Small intestine (tissue), 7 donors: ENCODE results near the gene FBXL14. TPM values are rescaled to one million over a fixed set of nuclear protein-coding genes. Genes with fewer than 3 reads are reported as not detected.

ENCODE experiments used
- DNase-seq, 2 donors: peaks; one replicate each; pipeline versions ENCODE4 v3.0.0 to v3.0.0-alpha.2; 2013
- FAIRE-seq: peaks from 2 replicates; lab custom pipeline; 2012; peaks lifted over from hg19 to GRCh38; lab: Jason Lieb, UNC
- H3K27ac ChIP-seq, 3 donors: one replicate each; pipeline ENCODE4 v1.5.1; 2013; ENCODE audit warnings: low read length in 2 of 3, mild to moderate bottlenecking in 2 of 3, control low read depth in 1 of 3, inconsistent platforms in 1 of 3, low read depth in 1 of 3, moderate library complexity in 1 of 3
- H3K27me3 ChIP-seq, 3 donors: one replicate each; pipeline ENCODE4 v1.6.1; 2013; ENCODE audit warnings: low read length in 3 of 3, inconsistent platforms in 1 of 3; ENCODE audit not compliant: control insufficient read depth in 3 of 3, insufficient read depth in 3 of 3
- H3K36me3 ChIP-seq, 3 donors: one replicate each; pipeline ENCODE4 v1.6.1; 2013; ENCODE audit warnings: low read length in 3 of 3, inconsistent platforms in 1 of 3, low read depth in 1 of 3, mild to moderate bottlenecking in 1 of 3, moderate library complexity in 1 of 3; ENCODE audit not compliant: control insufficient read depth in 3 of 3, insufficient read depth in 2 of 3
- H3K4me1 ChIP-seq, 3 donors: one replicate each; pipeline ENCODE4 v1.6.1; 2013; ENCODE audit warnings: low read length in 2 of 3, inconsistent platforms in 1 of 3, low read depth in 1 of 3, mild to moderate bottlenecking in 1 of 3, moderate library complexity in 1 of 3; ENCODE audit not compliant: control insufficient read depth in 3 of 3, insufficient read depth in 2 of 3
- H3K4me3 ChIP-seq, 3 donors: one replicate each; pipeline ENCODE4 v1.5.1; 2013; ENCODE audit warnings: low read length in 3 of 3, control low read depth in 1 of 3, inconsistent platforms in 1 of 3, low read depth in 1 of 3, mild to moderate bottlenecking in 1 of 3, moderate library complexity in 1 of 3
- H3K9me3 ChIP-seq, 2 donors: one replicate each; pipeline ENCODE4 v1.6.1; 2013; ENCODE audit warnings: low read depth in 1 of 2, low read length in 1 of 2; ENCODE audit not compliant: control insufficient read depth in 2 of 2, insufficient read depth in 1 of 2
- WGBS, 3 donors: extraction: QIAGEN DNeasy Blood & Tissue Kit; methylation state at CpG; one replicate each; pipeline ENCODE4 v1.1.7; 2013; 5-methylcytosine and 5-hydroxymethylcytosine counted together
- polyA plus RNA-seq, 4 donors: library from polyadenylated mRNA; stranded (reverse) in 3 of 4; unstranded in 1 of 4; fragments of 200-250 nt in 3 of 4; fragments of 120-200 nt in 1 of 4; gene quantifications; one replicate each; pipeline versions ENCODE4 v1.2.1 to v1.2.3, GENCODE V29; 2013
- donor health status: healthy with polysubstance abuse.
- donor health status: control.
- donor health status: control.
- donor health status: Bipolar disorder and iron deficiency.
- donor health status: healthy.

Gene FBXL14
- polyA plus RNA-seq, 4 donors, result 3.5 to 15.7 (median 8.9) TPM

DNA sequence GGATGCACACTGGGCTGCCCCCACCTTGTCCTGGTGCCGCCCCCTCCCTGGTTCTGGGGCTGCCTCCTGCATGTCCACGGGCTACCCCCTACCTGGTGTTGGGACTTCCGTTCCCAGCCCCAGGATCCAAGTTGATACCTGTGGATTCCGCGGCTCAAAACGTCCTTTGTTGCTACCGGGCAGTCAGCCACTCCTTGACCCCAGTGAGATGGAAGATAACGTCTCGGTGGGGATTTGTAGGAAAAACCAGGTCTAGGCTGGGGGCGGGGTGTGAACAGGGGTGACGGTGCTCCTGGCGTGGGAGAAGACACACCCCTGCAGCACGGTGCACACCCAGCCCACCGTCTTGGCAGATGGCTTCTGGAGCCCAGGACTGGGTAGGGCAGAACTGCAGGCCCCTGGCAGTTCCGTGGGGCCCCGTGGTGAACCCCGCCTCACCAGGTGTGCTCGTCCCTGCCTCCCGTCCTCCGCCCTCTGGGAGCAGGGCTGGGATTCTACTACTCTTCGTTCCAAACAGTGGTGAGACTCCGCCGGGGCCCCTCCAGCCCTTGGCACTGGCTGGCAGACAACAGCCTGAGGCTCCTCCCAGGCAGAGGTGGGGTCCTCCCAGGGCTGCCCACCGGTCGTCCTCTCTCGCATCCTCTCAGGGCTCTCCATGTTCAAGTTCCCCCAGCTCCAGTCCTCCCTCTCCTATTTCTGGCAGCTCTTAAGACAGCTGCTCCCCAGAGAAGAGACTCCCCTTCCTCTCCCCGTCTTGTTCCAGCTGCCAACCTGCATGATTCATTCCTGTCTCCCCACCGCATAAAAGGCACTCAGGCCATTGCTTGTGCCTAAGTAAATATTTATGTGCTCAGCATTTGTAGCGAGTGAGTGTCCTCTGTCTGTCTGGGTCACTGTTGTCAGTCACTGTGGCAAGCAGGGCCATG lies 75.5 kb downstream of the FBXL14 start:
- 16 to 48% (median 26%) methylated on average over 22 to 29 of the region's 29 CpGs for WGBS, 3 donors
- Histone ChIP-seq H3K4me3 (no peak overlapping the region), H3K27ac (no peak overlapping the region), H3K27me3 (peaks cover 0 to 7% (median 3%) of the 10 kb centered on the region in 3 donors), H3K4me1 (peaks cover 0 to 9% (median 0%) of the 10 kb centered on the region in 3 donors), H3K36me3 (no peaks in the 10 kb centered on the region), H3K9me3 (no peaks in the 10 kb centered on the region)
- FAIRE-seq (no peak), DNase-seq (no peak)

DNA sequence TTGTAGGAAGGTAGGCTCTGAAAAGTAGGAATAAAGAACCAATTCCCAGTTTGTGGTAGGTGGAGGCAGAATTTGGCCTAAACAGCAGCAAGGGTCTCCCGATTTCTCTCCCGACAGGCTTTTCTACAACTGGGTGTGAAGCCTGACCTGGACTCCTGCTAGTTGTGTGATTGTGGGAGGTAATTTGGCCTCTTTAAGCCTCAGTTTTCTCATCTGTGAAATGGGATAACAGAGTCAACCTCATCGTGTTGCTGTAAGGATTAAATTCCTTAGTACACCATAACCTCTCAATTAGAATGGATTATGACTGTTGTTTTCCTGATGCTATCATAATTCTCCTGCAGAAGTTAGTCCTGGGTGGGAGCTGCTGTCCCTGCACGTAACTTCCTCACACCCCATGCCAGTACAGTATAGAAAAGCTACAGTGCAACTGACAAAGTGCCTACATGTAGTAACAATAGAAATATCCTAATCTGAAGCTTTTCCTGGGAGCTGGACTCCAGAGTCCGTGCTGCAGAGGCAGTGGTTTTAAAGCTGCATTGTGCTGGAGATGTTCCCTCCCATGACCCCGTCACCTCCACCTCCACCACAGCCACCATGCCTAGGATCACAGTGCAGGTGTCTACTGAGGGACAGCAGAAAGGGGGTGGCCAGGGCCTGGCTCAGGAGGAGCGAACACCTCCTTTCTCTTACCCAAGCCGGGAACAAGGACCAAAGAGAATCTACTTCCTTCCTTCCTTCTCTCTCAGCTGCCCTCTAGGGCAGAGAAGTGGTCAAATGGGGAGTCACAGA lies 76.5 kb downstream of the FBXL14 start:
- no peak for FAIRE-seq
- no peaks in the 10 kb centered on the region for H3K9me3 ChIP-seq
- H3K36me3 ChIP-seq, result no peaks in the 10 kb centered on the region
- peaks cover 0 to 9% (median 0%) of the 10 kb centered on the region in 3 donors for H3K4me1 ChIP-seq
- WGBS, 3 donors, result 73 to 81% (median 78%) methylated on average over 8 of the region's 8 CpGs
- peaks cover 0 to 3% (median 2%) of the 10 kb centered on the region in 3 donors for H3K27me3 ChIP-seq
- H3K4me3 ChIP-seq, result no peak overlapping the region
- H3K27ac ChIP-seq, result no peak overlapping the region
- DNase-seq, result no peak

DNA sequence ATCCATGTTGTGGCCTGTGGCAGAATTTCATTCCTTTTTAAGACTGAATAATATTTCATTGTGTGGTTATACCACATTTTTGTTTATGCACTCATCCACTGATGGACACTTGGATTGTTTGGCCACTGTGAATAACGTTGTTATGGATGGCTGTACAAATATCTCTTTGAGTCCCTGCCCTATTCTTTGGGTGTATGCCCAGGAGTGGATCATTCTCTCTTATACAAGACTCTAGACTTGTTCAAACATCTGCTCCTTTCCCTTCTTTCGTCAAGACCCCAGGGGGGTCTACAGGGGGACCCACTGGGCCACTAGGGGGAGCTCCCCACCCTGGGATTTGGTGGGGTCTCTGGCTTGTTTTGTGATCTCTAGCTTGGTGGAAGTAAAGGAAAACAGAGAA lies 77.4 kb downstream of the FBXL14 start:
- 22 to 29% (median 27%) methylated on average over 2 of the region's 2 CpGs for WGBS, 3 donors
- Histone ChIP-seq H3K4me1 (peaks cover 0 to 9% (median 0%) of the 10 kb centered on the region in 3 donors), H3K4me3 (no peak overlapping the region), H3K27ac (no peak overlapping the region), H3K9me3 (no peaks in the 10 kb centered on the region), H3K27me3 (peaks cover 0 to 3% (median 2%) of the 10 kb centered on the region in 3 donors), H3K36me3 (no peaks in the 10 kb centered on the region)
- FAIRE-seq (no peak), DNase-seq (no peak)

Other genes starting within 250 kb of the FBXL14 start
- gene WNT5B, start 34.6 kb upstream of the FBXL14 start, polyA plus RNA-seq, result 1 to 10 TPM in 3 of 4 donors, under 1 TPM in 1; 0.67 to 4.9 (median 2.3) TPM
- gene ADIPOR2, start 96.5 kb upstream of the FBXL14 start, polyA plus RNA-seq, result 10 to 100 TPM; 35.6 to 57.3 (median 48.9) TPM
- gene LRTM2, start 226.0 kb upstream of the FBXL14 start, polyA plus RNA-seq, result under 1 TPM in 2 of 4 donors, not detected in 2; 0.03 TPM